ENCODE results near the gene DES.

Gene DES

GRCh38 chr2:219418155-219419011 lies at the start of gene DES:
TSS of gene DES (plus strand) at chr2:219418377. CDS start at chr2:219418463, 86 bp downstream.
- DNase-seq (ENCODE audit: extremely low read depth, low read depth), result no peak
- TF ChIP-seq, protein P1, sequence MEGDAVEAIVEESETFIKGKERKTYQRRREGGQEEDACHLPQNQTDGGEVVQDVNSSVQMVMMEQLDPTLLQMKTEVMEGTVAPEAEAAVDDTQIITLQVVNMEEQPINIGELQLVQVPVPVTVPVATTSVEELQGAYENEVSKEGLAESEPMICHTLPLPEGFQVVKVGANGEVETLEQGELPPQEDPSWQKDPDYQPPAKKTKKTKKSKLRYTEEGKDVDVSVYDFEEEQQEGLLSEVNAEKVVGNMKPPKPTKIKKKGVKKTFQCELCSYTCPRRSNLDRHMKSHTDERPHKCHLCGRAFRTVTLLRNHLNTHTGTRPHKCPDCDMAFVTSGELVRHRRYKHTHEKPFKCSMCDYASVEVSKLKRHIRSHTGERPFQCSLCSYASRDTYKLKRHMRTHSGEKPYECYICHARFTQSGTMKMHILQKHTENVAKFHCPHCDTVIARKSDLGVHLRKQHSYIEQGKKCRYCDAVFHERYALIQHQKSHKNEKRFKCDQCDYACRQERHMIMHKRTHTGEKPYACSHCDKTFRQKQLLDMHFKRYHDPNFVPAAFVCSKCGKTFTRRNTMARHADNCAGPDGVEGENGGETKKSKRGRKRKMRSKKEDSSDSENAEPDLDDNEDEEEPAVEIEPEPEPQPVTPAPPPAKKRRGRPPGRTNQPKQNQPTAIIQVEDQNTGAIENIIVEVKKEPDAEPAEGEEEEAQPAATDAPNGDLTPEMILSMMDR (IDR thresholded peaks at IDR 0.05; ENCODE audit: low read depth, low read length), result no peak

DNA sequence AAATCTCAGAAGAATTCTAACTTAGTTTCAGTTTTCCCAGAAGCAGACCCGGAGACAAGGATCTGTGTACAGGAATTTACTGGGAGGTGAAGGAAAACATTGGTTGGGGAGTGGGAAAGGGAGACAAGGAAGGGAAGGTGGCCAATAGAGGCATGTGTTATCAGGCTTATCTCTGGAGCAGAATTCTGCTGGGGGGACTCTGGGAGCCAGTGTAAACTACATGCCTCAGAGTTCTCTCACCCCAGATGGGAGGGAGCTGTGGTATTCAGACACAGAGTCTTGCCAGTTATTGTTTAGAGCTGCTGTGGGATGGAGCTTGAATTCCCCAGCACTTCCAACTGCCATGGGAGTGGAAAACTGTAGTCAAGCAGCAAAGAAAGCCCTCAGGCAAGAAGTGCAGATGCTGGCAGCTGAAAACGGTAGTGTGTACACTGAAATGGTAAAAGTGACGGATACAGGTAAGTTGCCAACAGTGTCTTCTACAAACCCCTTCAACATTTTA lies 49.4 kb upstream of the DES start:
- peak; percentile 71 for DNase-seq (ENCODE audit: extremely low read depth, low read depth)

DNA sequence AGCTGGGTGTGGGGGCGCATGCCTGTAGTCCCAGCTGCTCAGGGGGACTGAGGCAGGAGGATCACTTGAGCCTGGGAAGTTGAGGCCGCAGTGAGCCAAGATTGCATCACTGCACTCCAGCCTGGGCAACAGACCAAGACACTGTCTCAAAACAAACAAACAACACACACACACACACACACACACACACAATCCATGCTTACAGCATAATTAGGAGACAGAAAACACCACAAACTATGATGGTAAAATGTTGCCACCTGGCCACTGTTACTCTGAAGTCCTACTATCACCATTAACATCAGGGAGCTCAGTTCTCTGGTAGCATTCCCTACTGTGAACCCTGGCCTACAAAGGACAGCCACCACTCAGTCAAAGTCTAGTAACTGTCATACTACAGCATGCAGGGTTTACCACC lies 48.7 kb upstream of the DES start:
- TF ChIP-seq, protein P1 (IDR thresholded peaks at IDR 0.05; ENCODE audit: low read depth, low read length), result no peak
- DNase-seq (ENCODE audit: extremely low read depth, low read depth), result peak; percentile 64

More for the DNA sequence above, 49.4 kb upstream of the DES start:
- TF ChIP-seq, protein P1 (IDR thresholded peaks at IDR 0.05; ENCODE audit: low read depth, low read length), result no peak

- no peak for DNase-seq (ENCODE audit: extremely low read depth, low read depth)
- TF ChIP-seq, protein P1 (IDR thresholded peaks at IDR 0.05; ENCODE audit: low read depth, low read length), result no peak
Observed at GRCh38 chr2:219378163-219378851, 39.9 kb upstream of the DES start.

DNA sequence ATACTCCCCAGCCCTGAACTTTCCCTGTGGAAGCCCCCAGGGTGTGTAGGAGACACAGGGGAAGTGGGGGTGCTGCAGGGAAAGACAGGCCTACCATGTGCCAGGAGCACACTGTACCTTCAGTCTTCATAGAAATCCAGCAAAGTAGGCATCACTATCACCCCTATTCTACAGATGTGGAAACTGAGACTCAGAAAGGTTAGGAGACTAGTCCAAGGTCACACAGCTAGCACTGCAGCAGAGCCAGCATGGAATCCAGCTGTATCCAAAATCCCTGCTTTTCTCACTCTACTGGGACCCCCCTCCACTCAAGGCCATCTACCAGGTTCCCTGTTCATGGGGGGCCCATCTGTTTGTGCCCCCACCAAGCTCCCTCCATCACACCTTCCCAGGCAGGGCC lies 37.3 kb upstream of the DES start:
- TF ChIP-seq, protein P1 (IDR thresholded peaks at IDR 0.05; ENCODE audit: low read depth, low read length), result no peak
- no peak for DNase-seq (ENCODE audit: extremely low read depth, low read depth)

GRCh38 chr2:219381448-219381847 lies 36.7 kb upstream of the DES start:
- DNase-seq (ENCODE audit: extremely low read depth, low read depth), result no peak

More at GRCh38 chr2:219381448-219381847, 36.7 kb upstream of the DES start:
- TF ChIP-seq, protein P1 (IDR thresholded peaks at IDR 0.05; ENCODE audit: low read depth, low read length), result no peak

Measured in AG09319 (cell line).